Stomach smooth muscle (tissue), 2 donors: ENCODE results near the gene ST14.

Experiments
- H3K27ac ChIP-seq: one replicate; pipeline ENCODE4 v1.7.0; 2013; ENCODE audit warnings: mild to moderate bottlenecking, low read length, inconsistent platforms
- H3K27me3 ChIP-seq, 2 donors: one replicate each; pipeline ENCODE4 v1.7.0; 2013; ENCODE audit warnings: low read length in 2 of 2; ENCODE audit not compliant: insufficient read depth in 2 of 2, control insufficient read depth in 1 of 2
- H3K36me3 ChIP-seq, 2 donors: one replicate each; pipeline ENCODE4 v1.7.0; 2013; ENCODE audit warnings: low read length in 2 of 2; ENCODE audit not compliant: control insufficient read depth in 2 of 2, insufficient read depth in 2 of 2
- H3K4me1 ChIP-seq: one replicate; pipeline ENCODE4 v1.7.0; 2013; ENCODE audit warnings: low read length; ENCODE audit not compliant: control insufficient read depth, insufficient read depth
- H3K4me3 ChIP-seq, 2 donors: one replicate each; pipeline ENCODE4 v1.7.0; 2013; ENCODE audit warnings: low read length in 2 of 2
- H3K9ac ChIP-seq, 2 donors: one replicate each; pipeline ENCODE4 v1.7.0; 2013; ENCODE audit warnings: low read length in 2 of 2, mild to moderate bottlenecking in 1 of 2
- H3K9me3 ChIP-seq, 2 donors: one replicate each; pipeline ENCODE4 v1.7.0; 2013; ENCODE audit warnings: low read length in 2 of 2; ENCODE audit not compliant: control insufficient read depth in 2 of 2
- donor health status: healthy.
- donor health status: Pancreatic carcinoma.

ST14 gene

GRCh38 chr11:130151196-130151595 is 8.4 kb upstream of the ST14 start:
- H3K36me3 ChIP-seq: no peaks in the 10 kb centered on the region
- no peak overlapping the region for H3K9ac ChIP-seq
- H3K27me3 ChIP-seq: peaks cover 0 to 2% of the 10 kb centered on the region in 2 donors
- H3K9me3 ChIP-seq: no peaks in the 10 kb centered on the region
- no peak overlapping the region for H3K4me3 ChIP-seq
- H3K27ac ChIP-seq: no peak overlapping the region
- H3K4me1 ChIP-seq: peaks cover 3% of the 10 kb centered on the region

GRCh38 chr11:130156108-130157022 is 3.2 kb upstream of the ST14 start:
- H3K4me3 ChIP-seq: no peak overlapping the region
- no peaks in the 10 kb centered on the region for H3K36me3 ChIP-seq
- no peak overlapping the region for H3K9ac ChIP-seq
- H3K27ac ChIP-seq: no peak overlapping the region
- H3K9me3 ChIP-seq: no peaks in the 10 kb centered on the region
- peaks cover 20 to 24% of the 10 kb centered on the region in 2 donors for H3K27me3 ChIP-seq
- peaks cover 13% of the 10 kb centered on the region for H3K4me1 ChIP-seq

GRCh38 chr11:130157101-130157500 is 2.5 kb upstream of the ST14 start:
- H3K27me3 ChIP-seq: peaks cover 26 to 30% of the 10 kb centered on the region in 2 donors
- no peaks in the 10 kb centered on the region for H3K36me3 ChIP-seq
- H3K27ac ChIP-seq: no peak overlapping the region
- peaks cover 13% of the 10 kb centered on the region for H3K4me1 ChIP-seq
- no peak overlapping the region for H3K4me3 ChIP-seq
- no peaks in the 10 kb centered on the region for H3K9me3 ChIP-seq
- no peak overlapping the region for H3K9ac ChIP-seq

- Histone ChIP-seq H3K9me3 (no peaks in the 10 kb centered on the region), H3K27me3 (peaks cover 30 to 33% of the 10 kb centered on the region in 2 donors), H3K4me1 (peaks cover 13% of the 10 kb centered on the region)
Observed at GRCh38 chr11:130157840-130158239, 1.7 kb upstream of the ST14 start.

GRCh38 chr11:130159139-130159538 is 443 bp upstream of the ST14 start:
- no peaks in the 10 kb centered on the region for H3K36me3 ChIP-seq
- H3K27ac ChIP-seq: no peak overlapping the region
- H3K4me1 ChIP-seq: peaks cover 13% of the 10 kb centered on the region
- no peaks in the 10 kb centered on the region for H3K9me3 ChIP-seq
- no peak overlapping the region for H3K4me3 ChIP-seq
- H3K27me3 ChIP-seq: peaks cover 30 to 41% of the 10 kb centered on the region in 2 donors
- H3K9ac ChIP-seq: no peak overlapping the region

More at GRCh38 chr11:130157840-130158239, 1.7 kb upstream of the ST14 start:
- Histone ChIP-seq H3K4me3 (no peak overlapping the region), H3K9ac (no peak overlapping the region), H3K36me3 (no peaks in the 10 kb centered on the region), H3K27ac (no peak overlapping the region)

GRCh38 chr11:130160498-130161155 is 1.0 kb downstream of the ST14 start:
- Histone ChIP-seq H3K9me3 (no peaks in the 10 kb centered on the region), H3K27me3 (peaks cover 30 to 43% of the 10 kb centered on the region in 2 donors), H3K4me3 (peak overlapping the region in 1 of 2 donors; percentile 44), H3K9ac (no peak overlapping the region), H3K27ac (no peak overlapping the region), H3K36me3 (no peaks in the 10 kb centered on the region), H3K4me1 (peaks cover 13% of the 10 kb centered on the region)

GRCh38 chr11:130161441-130162145 is 2.0 kb downstream of the ST14 start:
- H3K27me3 ChIP-seq: peaks cover 34 to 43% of the 10 kb centered on the region in 2 donors
- H3K4me3 ChIP-seq: no peak overlapping the region
- no peaks in the 10 kb centered on the region for H3K9me3 ChIP-seq
- no peaks in the 10 kb centered on the region for H3K36me3 ChIP-seq
- H3K27ac ChIP-seq: no peak overlapping the region
- peaks cover 13% of the 10 kb centered on the region for H3K4me1 ChIP-seq
- H3K9ac ChIP-seq: no peak overlapping the region

GRCh38 chr11:130162733-130163132 is 3.2 kb downstream of the ST14 start:
- no peak overlapping the region for H3K27ac ChIP-seq
- no peaks in the 10 kb centered on the region for H3K9me3 ChIP-seq
- H3K36me3 ChIP-seq: no peaks in the 10 kb centered on the region
- no peak overlapping the region for H3K9ac ChIP-seq
- H3K4me3 ChIP-seq: no peak overlapping the region
- H3K27me3 ChIP-seq: peaks cover 34 to 43% of the 10 kb centered on the region in 2 donors
- H3K4me1 ChIP-seq: peaks cover 13% of the 10 kb centered on the region

- H3K36me3 ChIP-seq: no peaks in the 10 kb centered on the region
- peaks cover 13% of the 10 kb centered on the region for H3K4me1 ChIP-seq
- no peak overlapping the region for H3K9ac ChIP-seq
- no peak overlapping the region for H3K4me3 ChIP-seq
- H3K27me3 ChIP-seq: peaks cover 34 to 42% of the 10 kb centered on the region in 2 donors
- no peaks in the 10 kb centered on the region for H3K9me3 ChIP-seq
- H3K27ac ChIP-seq: no peak overlapping the region
Observed at GRCh38 chr11:130163346-130164220, 4.0 kb downstream of the ST14 start.

- Histone ChIP-seq H3K4me3 (no peak overlapping the region), H3K27ac (no peak overlapping the region), H3K36me3 (no peaks in the 10 kb centered on the region), H3K27me3 (peaks cover 29 to 39% of the 10 kb centered on the region in 2 donors), H3K9me3 (no peaks in the 10 kb centered on the region), H3K9ac (no peak overlapping the region), H3K4me1 (peaks cover 13% of the 10 kb centered on the region)
Observed at GRCh38 chr11:130164221-130164570, 4.6 kb downstream of the ST14 start.
